GM23338 (cell line): ENCODE measurements around the gene STRA6. TPM values are rescaled to one million over a fixed set of nuclear protein-coding genes. Genes with fewer than 3 reads are reported as not detected.

Source experiments
- ATAC-seq: fragments of 200-7000 bp; cut with Tn5 transposase; 3 replicates; pipeline ENCODE4 v1.9.1; 2020
- DNase-seq: peaks from one replicate; pipeline ENCODE4 v3.0.0-alpha.2; 2015; ENCODE audit warnings: low spot score
- H2AFZ ChIP-seq: fragments of 200-600 bp; sonication (generic); 2 replicates; pipeline ENCODE4 v1.8.0; 2016; ENCODE audit warnings: antibody characterized with exemption, mild to moderate bottlenecking, moderate library complexity
- H3F3A ChIP-seq: fragments of 200-600 bp; sonication (generic); replicated peaks from 2 replicates; pipeline ENCODE4 v1.8.0; 2017; ENCODE audit warnings: antibody characterized with exemption, mixed run types, low read depth
- H3K27ac ChIP-seq: fragments of 200-600 bp; sonication (generic); 2 replicates; pipeline ENCODE4 v1.6.1; 2016; ENCODE audit warnings: low read depth
- H3K27me3 ChIP-seq: fragments of 200-600 bp; sonication (generic); 2 replicates; pipeline ENCODE4 v1.8.0; 2016; ENCODE audit warnings: mild to moderate bottlenecking, mixed run types, moderate library complexity; ENCODE audit not compliant: insufficient read depth
- H3K36me3 ChIP-seq: fragments of 200-600 bp; sonication (generic); 2 replicates; pipeline ENCODE4 v1.8.0; 2016; ENCODE audit warnings: mild to moderate bottlenecking; ENCODE audit not compliant: insufficient read depth
- H3K4me1 ChIP-seq: fragments of 200-600 bp; sonication (generic); 2 replicates; pipeline ENCODE4 v1.8.0; 2016; ENCODE audit warnings: mild to moderate bottlenecking, moderate library complexity; ENCODE audit not compliant: insufficient read depth
- H3K4me2 ChIP-seq: fragments of 200-600 bp; sonication (generic); 2 replicates; pipeline ENCODE4 v1.7.1; 2017; ENCODE audit warnings: mixed run types
- H3K4me3 ChIP-seq: fragments of 200-600 bp; sonication (generic); 2 replicates; pipeline ENCODE4 v1.6.1; 2016; ENCODE audit warnings: mixed run types
- H3K79me2 ChIP-seq: fragments of 200-600 bp; sonication (generic); replicated peaks from 2 replicates; pipeline ENCODE4 v1.8.0; 2017; ENCODE audit warnings: mild to moderate bottlenecking; ENCODE audit not compliant: insufficient read depth
- H3K9me2 ChIP-seq: fragments of 200-600 bp; sonication (generic); 2 replicates; pipeline ENCODE4 v1.8.0; 2017; ENCODE audit not compliant: insufficient read depth
- H4K20me1 ChIP-seq: fragments of 200-600 bp; sonication (generic); replicated peaks from 2 replicates; pipeline ENCODE4 v1.8.0; 2017; ENCODE audit warnings: mild to moderate bottlenecking; ENCODE audit not compliant: insufficient read depth
- H3K27ac Mint-ChIP-seq: 2 replicates; pipeline ENCODE4 v1.8.0; 2020; ENCODE audit warnings: inconsistent platforms, mild to moderate bottlenecking, moderate library complexity, mixed read lengths
- H3K27me3 Mint-ChIP-seq: 3 replicates; pipeline ENCODE4 v1.8.0; 2022; ENCODE audit warnings: low read depth, mild to moderate bottlenecking, moderate library complexity, mixed read lengths, inconsistent platforms; ENCODE audit not compliant: insufficient read depth, poor library complexity
- H3K36me3 Mint-ChIP-seq: 3 replicates; pipeline ENCODE4 v1.8.0; 2021; ENCODE audit warnings: low read depth, mild to moderate bottlenecking, inconsistent platforms, moderate library complexity, mixed read lengths
- H3K4me1 Mint-ChIP-seq: 3 replicates; pipeline ENCODE4 v1.8.0; 2020; ENCODE audit warnings: mild to moderate bottlenecking, inconsistent platforms, mixed read lengths
- H3K4me3 Mint-ChIP-seq: 3 replicates; pipeline ENCODE4 v1.8.0; 2021; ENCODE audit warnings: moderate library complexity, mild to moderate bottlenecking, inconsistent platforms, mixed read lengths
- H3K9me3 Mint-ChIP-seq: 3 replicates; pipeline ENCODE4 v1.8.0; 2020; ENCODE audit warnings: moderate library complexity, mild to moderate bottlenecking, inconsistent platforms, mixed read lengths
- ETS1 ChIP-seq: IDR thresholded peaks from 2 replicates; pipeline ENCODE4 v1.6.1; 2016; ENCODE audit warnings: antibody characterized with exemption
- JUNB ChIP-seq: IDR thresholded peaks from one replicate; pipeline ENCODE4 v1.6.1; 2016; ENCODE audit warnings: antibody characterized with exemption; ENCODE audit not compliant: unreplicated experiment
- STAT1 ChIP-seq: IDR thresholded peaks from one replicate; pipeline ENCODE4 v1.6.1; 2016; ENCODE audit warnings: antibody characterized with exemption; ENCODE audit not compliant: unreplicated experiment
- ZNF331 ChIP-seq: fragments of 250-450 bp; sonication (Bioruptor Pico); IDR thresholded peaks from 2 replicates; pipeline ENCODE4 v1.5.0; 2020; ENCODE audit warnings: low read depth, mild to moderate bottlenecking, moderate library complexity
- ZNF462 ChIP-seq: fragments of 250-450 bp; sonication (Bioruptor Pico); IDR thresholded peaks from 2 replicates; pipeline ENCODE4 v1.5.0; 2020; ENCODE audit warnings: mild to moderate bottlenecking, moderate library complexity
- polyA plus RNA-seq: library from polyadenylated mRNA; unstranded; fragments of >200 nt; fragmentation: Nextera tagmentation; extraction: Ambion mirVana; gene quantifications from 2 replicates; pipeline ENCODE4 v1.2.1, GENCODE V29; 2016
- total RNA-seq: library from RNA; depleted of rRNA; stranded (reverse); fragments of >200 nt; shearing (Covaris generic); gene quantifications from 2 replicates; pipeline ENCODE4 v1.2.3, GENCODE V29; 2014

The STRA6 gene
- total and polyA plus RNA-seq, 2 experiments from 2014 or later, result 8.2 to 9.9 TPM

GRCh38 chr15:74227968-74228722, 25.6 kb upstream of the STRA6 start (continued):
- TF ChIP-seq ZNF462 (CRISPR knock-in tag), result no peak
- TF ChIP-seq JUNB, result no peak

GRCh38 chr15:74226761-74227540, 24.4 kb upstream of the STRA6 start:
- H3F3A ChIP-seq, result no peaks in the 10 kb centered on the region
- H3K4me1 Mint-ChIP-seq, result peaks cover 43% of the 10 kb centered on the region
- H3K4me1 ChIP-seq, result peaks cover 38% of the 10 kb centered on the region
- H3K27me3 ChIP-seq, result peaks cover 71% of the 10 kb centered on the region
- no peak overlapping the region for H3K27ac ChIP-seq
- no peaks in the 10 kb centered on the region for H3K79me2 ChIP-seq
- H3K9me2 ChIP-seq, result no peaks in the 10 kb centered on the region
- H3K4me2 ChIP-seq, result no peak overlapping the region
- H2AFZ ChIP-seq, result no peak overlapping the region
- no peak for ATAC-seq
- no peak overlapping the region for H3K27ac Mint-ChIP-seq
- no peak overlapping the region for H3K4me3 Mint-ChIP-seq
- no peak for DNase-seq
- no peaks in the 10 kb centered on the region for H3K36me3 ChIP-seq
- peaks cover 63% of the 10 kb centered on the region for H3K27me3 Mint-ChIP-seq
- no peaks in the 10 kb centered on the region for H3K36me3 Mint-ChIP-seq
- no peaks in the 10 kb centered on the region; the same call in 1 of the 2 replicates for H4K20me1 ChIP-seq
- H3K4me3 ChIP-seq, result no peak overlapping the region
- H3K9me3 Mint-ChIP-seq, result no peaks in the 10 kb centered on the region; the same call in 2 of the 3 replicates
- TF ChIP-seq ZNF331 (no peak), ETS1 (no peak), ZNF462 (CRISPR knock-in tag) (no peak), STAT1 (no peak), JUNB (no peak)
